GM10266 (cell line): Measurements from ENCODE around the gene KXD1.

Experiments
- DNase-seq: peaks from one replicate; pipeline ENCODE4 v3.0.0; 2012; ENCODE audit errors: extremely low spot score
- CTCF ChIP-seq: IDR thresholded peaks from 2 replicates; pipeline ENCODE4 v1.5.1; 2012; ENCODE audit warnings: mild to moderate bottlenecking, low read depth; ENCODE audit not compliant: control insufficient read depth, insufficient read depth; ENCODE audit errors: missing control alignments

Gene KXD1

GRCh38 chr19:18543814-18544475, 13.7 kb upstream of the KXD1 start:
- peak; percentile 69 for TF ChIP-seq CTCF
- peak; percentile 91 for DNase-seq

GRCh38 chr19:18551631-18552030, 6.0 kb upstream of the KXD1 start:
- no peak for TF ChIP-seq CTCF
- no peak for DNase-seq

DNA sequence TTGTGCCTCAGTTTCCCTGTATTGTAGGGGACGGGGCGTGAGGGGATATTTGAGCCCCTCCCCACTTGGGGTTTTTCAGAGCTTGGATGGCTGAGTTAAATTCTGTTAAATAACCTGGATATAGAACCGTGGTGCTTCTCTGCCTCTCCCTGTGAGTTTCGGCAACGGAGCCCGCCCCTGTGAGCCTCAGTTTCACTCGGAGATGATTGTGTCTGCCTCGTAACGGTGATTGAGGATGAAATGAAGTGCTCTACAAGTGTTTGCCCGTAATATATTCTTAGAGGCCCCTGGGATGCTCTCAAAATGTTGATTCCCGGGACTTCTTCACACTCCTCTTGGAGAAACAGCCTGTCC, 509 bp downstream of the KXD1 start:
- no peak for TF ChIP-seq CTCF
- no peak for DNase-seq

DNA sequence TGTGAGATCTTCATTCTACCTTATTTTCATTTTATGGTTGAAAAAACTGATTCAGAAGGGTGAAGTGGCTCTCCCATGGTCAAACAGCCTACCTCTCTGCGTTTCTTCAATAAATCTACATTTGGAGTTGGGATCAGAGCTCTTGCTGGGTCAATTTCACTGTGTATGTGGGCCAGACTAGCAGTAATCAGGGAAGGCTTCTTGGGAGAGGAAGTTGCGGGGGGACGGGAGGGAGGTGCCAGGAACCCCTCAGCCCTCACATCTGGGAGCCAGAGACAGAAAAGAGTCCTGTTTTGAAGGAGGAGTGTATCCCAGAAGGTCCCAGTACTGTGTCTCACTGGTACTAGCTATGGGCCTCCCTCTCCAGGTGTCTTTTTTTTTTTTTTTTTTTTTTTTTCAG, 934 bp downstream of the KXD1 start:
- no peak for TF ChIP-seq CTCF
- no peak for DNase-seq

DNA sequence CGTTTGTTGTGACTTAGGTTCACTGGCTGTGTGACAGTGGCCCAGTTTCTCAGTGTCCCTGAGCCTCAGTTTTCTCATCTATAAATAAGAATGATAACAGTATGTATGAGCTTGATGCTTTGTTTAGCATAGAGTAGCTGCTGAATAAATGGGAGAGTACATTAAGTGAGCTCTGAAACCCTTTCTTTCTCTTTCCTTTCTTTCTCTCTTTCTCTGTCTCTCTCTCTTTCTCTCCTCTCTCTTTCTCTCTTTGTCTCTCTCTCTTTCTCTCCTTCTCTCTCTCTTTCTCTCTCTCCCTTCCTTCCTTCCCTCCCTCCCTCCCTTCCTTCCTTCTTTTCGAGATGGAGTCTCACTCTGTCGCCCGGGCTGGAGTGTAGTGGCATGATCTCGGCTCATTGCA, 2.0 kb downstream of the KXD1 start:
- TF ChIP-seq CTCF = no peak
- no peak for DNase-seq

DNA sequence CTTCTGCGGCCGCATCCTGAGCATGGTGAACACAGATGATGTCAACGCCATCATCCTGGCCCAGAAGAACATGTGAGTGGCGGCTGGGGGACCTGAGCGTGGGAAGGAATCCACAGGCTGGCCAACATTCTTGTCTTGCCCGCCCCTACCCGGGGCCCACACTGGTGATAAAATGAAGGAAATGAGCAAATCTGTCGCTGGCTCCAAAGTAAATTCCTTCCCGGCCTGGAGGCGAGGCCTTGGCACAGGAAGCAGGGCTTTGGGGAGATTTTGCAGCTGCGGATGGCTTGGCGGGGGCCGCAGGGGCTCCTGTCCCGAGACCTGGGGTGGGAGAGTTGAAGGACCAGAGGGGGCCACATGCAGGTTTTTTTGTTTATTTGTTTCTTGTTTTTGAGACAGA, 4.4 kb downstream of the KXD1 start:
- no peak for TF ChIP-seq CTCF
- DNase-seq = no peak

DNA sequence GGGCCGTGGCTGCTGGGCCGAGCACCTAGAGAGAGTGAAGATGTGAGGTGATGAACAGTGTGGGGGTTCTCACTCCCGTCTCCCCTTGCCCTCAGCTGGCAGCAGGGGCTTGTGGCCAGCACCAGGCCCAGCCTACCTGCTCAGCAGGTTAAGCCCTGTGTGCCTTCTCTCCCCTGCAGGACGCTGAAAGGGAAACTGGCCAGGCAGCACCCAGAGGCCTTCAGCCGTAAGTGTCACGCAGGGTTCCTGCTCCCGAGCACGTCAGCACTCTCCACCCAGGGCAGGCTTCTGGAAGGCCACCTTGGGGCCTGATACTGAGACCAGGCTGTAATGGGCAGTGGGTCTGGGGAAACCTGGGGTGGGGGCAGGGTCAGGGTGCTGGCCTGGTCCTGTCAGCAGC, 9.3 kb downstream of the KXD1 start:
- DNase-seq = no peak
- no peak for TF ChIP-seq CTCF
